K562 (cell line): ENCODE data around the gene SCMH1. TPM values are rescaled to one million over a fixed set of nuclear protein-coding genes. Genes with fewer than 3 reads are reported as not detected.
A peak's percentile ranks its signal among the peaks of the same experiment; 100 is the strongest.

Source experiments
- ATF1 ChIP-seq, 2 experiments: fragments of 450-650 bp in 1 of 2; IDR thresholded peaks; 2 replicates each; pipeline ENCODE4 v1.6.1; 2016; ENCODE audit warnings: missing compliant biosample characterization in 1 of 2, missing genetic modification characterization in 1 of 2
- CBFA2T3 ChIP-seq: fragments of 450-650 bp; IDR thresholded peaks from 2 replicates; pipeline ENCODE4 v1.6.1; 2017
- DACH1 ChIP-seq: fragments of 450-650 bp; IDR thresholded peaks from 2 replicates; pipeline ENCODE4 v1.6.1; 2018; ENCODE audit not compliant: partially characterized antibody
- EGR1 ChIP-seq: fragments of 450-650 bp; conservative IDR thresholded peaks from 2 replicates; pipeline ENCODE4 v1.6.1; 2017; ENCODE audit warnings: mild to moderate bottlenecking
- EHMT2 ChIP-seq: fragments of 450-650 bp; IDR thresholded peaks from 2 replicates; pipeline ENCODE4 v1.6.1; 2018; ENCODE audit warnings: antibody characterized with exemption
- HDGF ChIP-seq: fragments of 450-650 bp; IDR thresholded peaks from 2 replicates; pipeline ENCODE4 v1.6.1; 2016
- LEF1 ChIP-seq: fragments of 450-650 bp; IDR thresholded peaks from 2 replicates; pipeline ENCODE4 v1.6.1; 2016; ENCODE audit warnings: mild to moderate bottlenecking
- NBN ChIP-seq: fragments of 450-650 bp; IDR thresholded peaks from 2 replicates; pipeline ENCODE4 v1.6.1; 2016; ENCODE audit warnings: low read depth, mild to moderate bottlenecking
- POLR2A ChIP-seq: fragments of 450-650 bp; conservative IDR thresholded peaks from 2 replicates; pipeline ENCODE4 v1.6.1; 2016
- RBBP5 ChIP-seq: fragments of 200-600 bp; sonication (generic); IDR thresholded peaks from 2 replicates; pipeline ENCODE4 v1.6.1; 2012; ENCODE audit warnings: borderline replicate concordance, mild to moderate bottlenecking, low read length, control low read depth, inconsistent platforms; ENCODE audit not compliant: insufficient read depth, poor library complexity, severe bottlenecking
- SMARCE1 ChIP-seq: fragments of 450-650 bp; IDR thresholded peaks from 2 replicates; pipeline ENCODE4 v1.7.1; 2016; ENCODE audit warnings: mild to moderate bottlenecking
- SP1 ChIP-seq: sonication (generic); formaldehyde crosslinking; IDR thresholded peaks from 2 replicates; pipeline ENCODE4 v1.8.1; 2022; ENCODE audit warnings: mild to moderate bottlenecking, missing genetic modification reagents
- SUPT5H ChIP-seq: fragments of 450-650 bp; IDR thresholded peaks from 2 replicates; pipeline ENCODE4 v1.6.1; 2016
- TAF15 ChIP-seq: fragments of 200-400 bp; formaldehyde crosslinking; IDR thresholded peaks from 2 replicates; pipeline ENCODE4 v1.6.1; 2017; ENCODE audit warnings: mild to moderate bottlenecking, low read depth, low read length, moderate library complexity
- THRA ChIP-seq: fragments of 450-650 bp; IDR thresholded peaks from 2 replicates; pipeline ENCODE4 v1.6.1; 2017; ENCODE audit warnings: mild to moderate bottlenecking, moderate library complexity
- TRIM24 ChIP-seq, 2 experiments: fragments of 450-650 bp; IDR thresholded peaks; 2 replicates each; pipeline ENCODE4 v1.6.1; 2016
- ZNF23 ChIP-seq: fragments of 250-450 bp; sonication (Bioruptor Pico); IDR thresholded peaks from 2 replicates; pipeline ENCODE4 v1.4.0; 2020; ENCODE audit warnings: mild to moderate bottlenecking
- ZNF511 ChIP-seq: sonication (generic); formaldehyde crosslinking; IDR thresholded peaks from 2 replicates; pipeline ENCODE4 v1.8.0; 2022; ENCODE audit warnings: mild to moderate bottlenecking, missing genetic modification reagents
- ZNF668 ChIP-seq: fragments of 250-450 bp; sonication (Bioruptor Pico); IDR thresholded peaks from 2 replicates; pipeline ENCODE4 v1.8.0; 2022; ENCODE audit warnings: mild to moderate bottlenecking, inconsistent platforms
- polyA plus RNA-seq, 8 experiments: library from polyadenylated mRNA; depleted of rRNA in 4 of 8; stranded (reverse) in 5 of 8; unstranded in 3 of 8; fragments of >200 nt; fragmentation: Nextera tagmentation in 2 of 8; fragmentation: Illumina TruSeq in 1 of 8; extraction: Ambion mirVana in 2 of 8; extraction: Trizol in 1 of 8; gene quantifications; 2 replicates each; pipeline versions ENCODE4 v1.2.1 to v1.2.3, GENCODE V29; 2011 to 2014; ENCODE audit warnings: inconsistent platforms in 1 of 8, missing spikeins in 1 of 8
- total RNA-seq, 7 experiments: library from RNA; depleted of rRNA in 6 of 7; stranded (reverse); fragments of >200 nt in 6 of 7; fragmentation: Illumina TruSeq in 2 of 7; extraction: Trizol in 2 of 7; gene quantifications; 2 replicates each; pipeline versions ENCODE4 v1.2.1 to v1.2.3, GENCODE V29; 2011 to 2021; ENCODE audit warnings: low replicate concordance in 1 of 7
- TF ChIP-seq, protein P1 (sequence below), 2 experiments: fragments of 450-650 bp; conservative IDR thresholded peaks; 2 replicates each; pipeline ENCODE4 v1.6.1; 2017; ENCODE audit warnings: mild to moderate bottlenecking in 2 of 2, moderate library complexity in 2 of 2
- TF ChIP-seq, protein P2 (sequence below), 2 experiments: fragments of 450-650 bp; IDR thresholded peaks; 2 replicates each; pipeline ENCODE4 v1.6.1; 2016
- TF ChIP-seq, protein P3 (sequence below): sonication (generic); formaldehyde crosslinking; IDR thresholded peaks from 2 replicates; pipeline ENCODE4 v1.4.0; 2020; ENCODE audit warnings: mild to moderate bottlenecking, missing genetic modification reagents

Gene SCMH1
- total and polyA plus RNA-seq, 9 of the 15 experiments (the other 6 are each of a cell fraction or from before 2014, with no cell fraction given), result 8.5 to 37.0 (median 26.8) TPM

- TF ChIP-seq TAF15, result no peak
- TF ChIP-seq, protein P1, sequence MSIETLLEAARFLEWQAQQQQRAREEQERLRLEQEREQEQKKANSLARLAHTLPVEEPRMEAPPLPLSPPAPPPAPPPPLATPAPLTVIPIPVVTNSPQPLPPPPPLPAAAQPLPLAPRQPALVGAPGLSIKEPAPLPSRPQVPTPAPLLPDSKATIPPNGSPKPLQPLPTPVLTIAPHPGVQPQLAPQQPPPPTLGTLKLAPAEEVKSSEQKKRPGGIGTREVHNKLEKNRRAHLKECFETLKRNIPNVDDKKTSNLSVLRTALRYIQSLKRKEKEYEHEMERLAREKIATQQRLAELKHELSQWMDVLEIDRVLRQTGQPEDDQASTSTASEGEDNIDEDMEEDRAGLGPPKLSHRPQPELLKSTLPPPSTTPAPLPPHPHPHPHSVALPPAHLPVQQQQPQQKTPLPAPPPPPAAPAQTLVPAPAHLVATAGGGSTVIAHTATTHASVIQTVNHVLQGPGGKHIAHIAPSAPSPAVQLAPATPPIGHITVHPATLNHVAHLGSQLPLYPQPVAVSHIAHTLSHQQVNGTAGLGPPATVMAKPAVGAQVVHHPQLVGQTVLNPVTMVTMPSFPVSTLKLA (conservative IDR thresholded peaks at IDR 0.05), result 0 out of 4 replicates have a peak, but pooled peaks of 1 of the 2 experiments have one; percentile 10
- peak; percentile 6 for TF ChIP-seq RBBP5
- TF ChIP-seq, protein P2, sequence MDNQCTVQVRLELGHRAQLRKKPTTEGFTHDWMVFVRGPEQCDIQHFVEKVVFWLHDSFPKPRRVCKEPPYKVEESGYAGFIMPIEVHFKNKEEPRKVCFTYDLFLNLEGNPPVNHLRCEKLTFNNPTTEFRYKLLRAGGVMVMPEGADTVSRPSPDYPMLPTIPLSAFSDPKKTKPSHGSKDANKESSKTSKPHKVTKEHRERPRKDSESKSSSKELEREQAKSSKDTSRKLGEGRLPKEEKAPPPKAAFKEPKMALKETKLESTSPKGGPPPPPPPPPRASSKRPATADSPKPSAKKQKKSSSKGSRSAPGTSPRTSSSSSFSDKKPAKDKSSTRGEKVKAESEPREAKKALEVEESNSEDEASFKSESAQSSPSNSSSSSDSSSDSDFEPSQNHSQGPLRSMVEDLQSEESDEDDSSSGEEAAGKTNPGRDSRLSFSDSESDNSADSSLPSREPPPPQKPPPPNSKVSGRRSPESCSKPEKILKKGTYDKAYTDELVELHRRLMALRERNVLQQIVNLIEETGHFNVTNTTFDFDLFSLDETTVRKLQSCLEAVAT (IDR thresholded peaks at IDR 0.05), result peak in 1 of 2 experiments; percentile 67; a peak in 1 of 4 replicates
- TF ChIP-seq DACH1, result no peak
- TF ChIP-seq THRA, result no peak
- peak; percentile 93 for TF ChIP-seq HDGF
- no peak for TF ChIP-seq ZNF668 (CRISPR knock-in tag)
- TF ChIP-seq POLR2A, result peak; percentile 69
- 0 out of 2 replicates have a peak, but pooled peaks have one; percentile 33 for TF ChIP-seq LEF1
- TF ChIP-seq TRIM24 (IDR thresholded peaks at IDR 0.05), result 0 out of 4 replicates have a peak, but pooled peaks of 1 of the 2 experiments have one; percentile 26
- TF ChIP-seq EGR1, result peak; percentile 18; the same call in 1 of the 2 replicates
- TF ChIP-seq EHMT2, result 0 out of 2 replicates have a peak, but pooled peaks have one; percentile 27
- peak; percentile 63 for TF ChIP-seq SMARCE1
- TF ChIP-seq, protein P3, sequence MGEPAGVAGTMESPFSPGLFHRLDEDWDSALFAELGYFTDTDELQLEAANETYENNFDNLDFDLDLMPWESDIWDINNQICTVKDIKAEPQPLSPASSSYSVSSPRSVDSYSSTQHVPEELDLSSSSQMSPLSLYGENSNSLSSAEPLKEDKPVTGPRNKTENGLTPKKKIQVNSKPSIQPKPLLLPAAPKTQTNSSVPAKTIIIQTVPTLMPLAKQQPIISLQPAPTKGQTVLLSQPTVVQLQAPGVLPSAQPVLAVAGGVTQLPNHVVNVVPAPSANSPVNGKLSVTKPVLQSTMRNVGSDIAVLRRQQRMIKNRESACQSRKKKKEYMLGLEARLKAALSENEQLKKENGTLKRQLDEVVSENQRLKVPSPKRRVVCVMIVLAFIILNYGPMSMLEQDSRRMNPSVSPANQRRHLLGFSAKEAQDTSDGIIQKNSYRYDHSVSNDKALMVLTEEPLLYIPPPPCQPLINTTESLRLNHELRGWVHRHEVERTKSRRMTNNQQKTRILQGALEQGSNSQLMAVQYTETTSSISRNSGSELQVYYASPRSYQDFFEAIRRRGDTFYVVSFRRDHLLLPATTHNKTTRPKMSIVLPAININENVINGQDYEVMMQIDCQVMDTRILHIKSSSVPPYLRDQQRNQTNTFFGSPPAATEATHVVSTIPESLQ (CRISPR knock-in tag), result peak; percentile 81; the same call in 1 of the 2 replicates
- 0 out of 2 replicates have a peak, but pooled peaks have one; percentile 2 for TF ChIP-seq CBFA2T3
- 0 out of 2 replicates have a peak, but pooled peaks have one; percentile 23 for TF ChIP-seq ZNF511
- peak; percentile 28; the same call in 1 of the 2 replicates for TF ChIP-seq SP1 (CRISPR knock-in tag)
- TF ChIP-seq ATF1 (CRISPR knock-in tag; IDR thresholded peaks at IDR 0.05), result peak; percentile 15; the same call in 1 of the 2 replicates
- no peak for TF ChIP-seq ATF1 (tag; IDR thresholded peaks at IDR 0.05)
- TF ChIP-seq ZNF23, result no peak
- 0 out of 2 replicates have a peak, but pooled peaks have one; percentile 63 for TF ChIP-seq NBN
- TF ChIP-seq SUPT5H, result peak; percentile 56
Measured at GRCh38 chr1:40980453-40981121, 261.5 kb downstream of the SCMH1 start (continued).
